Mesenchymal stem cell (in vitro differentiated cells and primary cell): ENCODE results near the gene KDM1A.
"Not testable (repeated sequence)": the region's sequence is repeated elsewhere in the genome, so short reads cannot be mapped to it uniquely, and the experiment has no call there.

Source experiments
- DNase-seq: peaks from one replicate; pipeline ENCODE4 v3.0.0-alpha.2; 2013
- H2AFZ ChIP-seq: one replicate; pipeline ENCODE4 v1.6.1; 2013; ENCODE audit warnings: low read depth, mild to moderate bottlenecking, control low read depth, inconsistent platforms, low read length, moderate library complexity
- H2AK5ac ChIP-seq: 2 replicates; pipeline ENCODE4 v1.6.1; 2013; ENCODE audit warnings: low read length, moderate library complexity, mild to moderate bottlenecking, inconsistent platforms; ENCODE audit not compliant: severe bottlenecking
- H2BK120ac ChIP-seq: one replicate; pipeline ENCODE4 v1.6.1; 2013; ENCODE audit warnings: low read depth, mild to moderate bottlenecking, inconsistent platforms, low read length, moderate library complexity
- H2BK12ac ChIP-seq, 2 experiments: one replicate each; pipeline ENCODE4 v1.6.1; 2013; ENCODE audit warnings: inconsistent platforms in 2 of 2, low read length in 2 of 2, mild to moderate bottlenecking in 2 of 2, moderate library complexity in 2 of 2, control low read depth in 1 of 2
- H2BK15ac ChIP-seq: one replicate; pipeline ENCODE4 v1.6.1; 2013; ENCODE audit warnings: mild to moderate bottlenecking, low read depth, inconsistent platforms; ENCODE audit not compliant: poor library complexity, severe bottlenecking
- H2BK5ac ChIP-seq: 2 replicates; pipeline ENCODE4 v1.6.1; 2013; ENCODE audit warnings: low read depth, mild to moderate bottlenecking, low read length, control low read depth, inconsistent platforms; ENCODE audit not compliant: poor library complexity, severe bottlenecking
- H3K14ac ChIP-seq, 2 experiments: one replicate each; pipeline ENCODE4 v1.6.1; 2013; ENCODE audit warnings: inconsistent platforms in 2 of 2, low read length in 2 of 2, control low read depth in 1 of 2, mild to moderate bottlenecking in 1 of 2, moderate library complexity in 1 of 2
- H3K18ac ChIP-seq, 2 experiments: one replicate each; pipeline ENCODE4 v1.6.1; 2013; ENCODE audit warnings: inconsistent platforms in 2 of 2, low read length in 2 of 2, control low read depth in 1 of 2, low read depth in 1 of 2, mild to moderate bottlenecking in 1 of 2
- H3K23ac ChIP-seq, 2 experiments: one replicate each; pipeline ENCODE4 v1.6.1; 2013; ENCODE audit warnings: inconsistent platforms in 2 of 2, low read length in 2 of 2, mild to moderate bottlenecking in 2 of 2, moderate library complexity in 2 of 2, control low read depth in 1 of 2
- H3K27ac ChIP-seq: 2 replicates; pipeline ENCODE4 v1.5.1; 2013; ENCODE audit warnings: mild to moderate bottlenecking, moderate library complexity, low read length, control low read depth, inconsistent platforms; ENCODE audit not compliant: poor library complexity, severe bottlenecking
- H3K27me3 ChIP-seq, 2 experiments: 2 replicates each; pipeline versions ENCODE4 v1.6.1 to v1.7.0; 2013; ENCODE audit warnings: low read length in 2 of 2, mild to moderate bottlenecking in 2 of 2, moderate library complexity in 2 of 2, control low read depth in 1 of 2, inconsistent platforms in 1 of 2; ENCODE audit not compliant: control insufficient read depth in 1 of 2, insufficient read depth in 1 of 2
- H3K36me3 ChIP-seq, 2 experiments: 2 replicates each; pipeline versions ENCODE4 v1.6.1 to v1.7.0; 2013; ENCODE audit warnings: low read length in 2 of 2, control low read depth in 1 of 2, inconsistent platforms in 1 of 2, low read depth in 1 of 2, mild to moderate bottlenecking in 1 of 2; ENCODE audit not compliant: insufficient read depth in 2 of 2, control insufficient read depth in 1 of 2
- H3K4ac ChIP-seq, 2 experiments: one replicate each; pipeline ENCODE4 v1.6.1; 2013; ENCODE audit warnings: inconsistent platforms in 2 of 2, low read length in 2 of 2, mild to moderate bottlenecking in 2 of 2, moderate library complexity in 2 of 2, control low read depth in 1 of 2, low read depth in 1 of 2
- H3K4me1 ChIP-seq: 2 replicates; pipeline ENCODE4 v1.6.1; 2013; ENCODE audit warnings: low read depth, low read length, control low read depth; ENCODE audit not compliant: control insufficient read depth, insufficient read depth
- H3K4me2 ChIP-seq: 2 replicates; pipeline ENCODE4 v1.6.1; 2013; ENCODE audit warnings: low read length, mild to moderate bottlenecking, inconsistent platforms; ENCODE audit not compliant: poor library complexity, severe bottlenecking
- H3K4me3 ChIP-seq, 2 experiments: 2 replicates each; pipeline versions ENCODE4 v1.5.1 to v1.7.0; 2013; ENCODE audit warnings: low read length in 2 of 2, mild to moderate bottlenecking in 2 of 2, control low read depth in 1 of 2, low read depth in 1 of 2; ENCODE audit not compliant: insufficient read depth in 1 of 2
- H3K79me1 ChIP-seq: replicated peaks from 2 replicates; pipeline ENCODE4 v1.6.1; 2013; ENCODE audit warnings: mild to moderate bottlenecking, control low read depth, low read length, inconsistent platforms; ENCODE audit not compliant: poor library complexity, severe bottlenecking
- H3K9ac ChIP-seq: 2 replicates; pipeline ENCODE4 v1.7.0; 2013; ENCODE audit warnings: mild to moderate bottlenecking, low read length, moderate library complexity
- H3K9me3 ChIP-seq: 2 replicates; pipeline ENCODE4 v1.7.0; 2013; ENCODE audit warnings: mild to moderate bottlenecking, low read length; ENCODE audit not compliant: control insufficient read depth
- H4K8ac ChIP-seq: one replicate; pipeline ENCODE4 v1.6.1; 2013; ENCODE audit warnings: inconsistent platforms, mild to moderate bottlenecking, low read length, moderate library complexity
- H4K91ac ChIP-seq: one replicate; pipeline ENCODE4 v1.6.1; 2013; ENCODE audit warnings: mild to moderate bottlenecking, low read length, inconsistent platforms
- WGBS: methylation state at CpG from one replicate; pipeline ENCODE4 v1.1.7; 2013; ENCODE audit warnings: mixed read lengths; 5-methylcytosine and 5-hydroxymethylcytosine counted together

KDM1A gene

GRCh38 chr1:23002218-23002617, 17.1 kb upstream of the KDM1A start:
- H3K27ac ChIP-seq, H3K4ac ChIP-seq, H3K36me3 ChIP-seq, H3K4me1 ChIP-seq, H4K91ac ChIP-seq, H2BK5ac ChIP-seq, DNase-seq, H3K14ac ChIP-seq, H2BK12ac ChIP-seq, H3K27me3 ChIP-seq, H3K9ac ChIP-seq, H3K18ac ChIP-seq, H3K23ac ChIP-seq, H4K8ac ChIP-seq, H3K4me2 ChIP-seq, H3K79me1 ChIP-seq, H2AFZ ChIP-seq, H2AK5ac ChIP-seq, H2BK15ac ChIP-seq, H3K4me3 ChIP-seq, H2BK120ac ChIP-seq: not testable (repeated sequence)
- H3K9me3 ChIP-seq, result peaks cover 12% of the 10 kb centered on the region
- 83% methylated on average over 7 of the region's 7 CpGs for WGBS

- WGBS, result 93% methylated on average over 3 of the region's 3 CpGs
- Histone ChIP-seq H2AFZ (no peak overlapping the region), H3K4me3 (no peak overlapping the region), H3K9me3 (peaks cover 12% of the 10 kb centered on the region), H2BK120ac (no peak overlapping the region), H4K8ac (no peak overlapping the region), H3K18ac (no peak overlapping the region), H3K23ac (no peak overlapping the region), H2BK15ac (no peak overlapping the region), H4K91ac (no peak overlapping the region), H2BK5ac (no peak overlapping the region), H2BK12ac (no peak overlapping the region), H2AK5ac (no peak overlapping the region), H3K9ac (no peak overlapping the region), H3K4me2 (no peak overlapping the region), H3K14ac (no peak overlapping the region), H3K27ac (no peak overlapping the region), H3K4me1 (no peaks in the 10 kb centered on the region), H3K79me1 (no peaks in the 10 kb centered on the region), H3K36me3 (no peaks in the 10 kb centered on the region), H3K27me3 (peaks cover 3 to 5% of the 10 kb centered on the region in 2 experiments), H3K4ac (no peak overlapping the region)
- DNase-seq, result no peak
Measured at GRCh38 chr1:23004112-23004511, 15.2 kb upstream of the KDM1A start.

- not testable (repeated sequence) for H2BK12ac ChIP-seq, H3K27ac ChIP-seq, H2BK15ac ChIP-seq, H4K8ac ChIP-seq, H3K23ac ChIP-seq, H2AK5ac ChIP-seq, H2AFZ ChIP-seq, H3K4me2 ChIP-seq, H3K4me3 ChIP-seq, H3K14ac ChIP-seq, H3K27me3 ChIP-seq, H3K9ac ChIP-seq, H2BK120ac ChIP-seq, H4K91ac ChIP-seq, H3K18ac ChIP-seq, H2BK5ac ChIP-seq, H3K36me3 ChIP-seq, DNase-seq, H3K4ac ChIP-seq, H3K79me1 ChIP-seq, H3K4me1 ChIP-seq
- peaks cover 12% of the 10 kb centered on the region for H3K9me3 ChIP-seq
- WGBS, result 83% methylated on average over 1 of the region's 3 CpGs
Measured at GRCh38 chr1:23004769-23005168, 14.5 kb upstream of the KDM1A start.

- Histone ChIP-seq H3K18ac (no peak overlapping the region), H3K27ac (no peak overlapping the region), H3K23ac (no peak overlapping the region), H3K4me3 (no peak overlapping the region), H3K4ac (no peak overlapping the region), H4K8ac (no peak overlapping the region), H2BK12ac (no peak overlapping the region), H3K27me3 (peaks cover 3 to 5% of the 10 kb centered on the region in 2 experiments), H3K14ac (no peak overlapping the region), H4K91ac (no peak overlapping the region), H2BK120ac (no peak overlapping the region), H3K4me2 (no peak overlapping the region), H3K79me1 (no peaks in the 10 kb centered on the region), H3K9me3 (no peaks in the 10 kb centered on the region), H3K9ac (no peak overlapping the region), H2AFZ (no peak overlapping the region), H2BK15ac (no peak overlapping the region), H3K36me3 (no peaks in the 10 kb centered on the region), H2BK5ac (no peak overlapping the region), H3K4me1 (no peaks in the 10 kb centered on the region), H2AK5ac (no peak overlapping the region)
- no peak for DNase-seq
- 94% methylated on average over 4 of the region's 4 CpGs for WGBS
Measured at GRCh38 chr1:23007106-23007505, 12.2 kb upstream of the KDM1A start.
